LNCaP clone FGC (cell line): Measurements from ENCODE around the gene LPAR1.

ENCODE experiments used
- DNase-seq: peaks from one replicate; pipeline ENCODE4 v3.0.0-alpha.2; 2011; ENCODE audit warnings: low read depth
- H3K4me3 ChIP-seq: 2 replicates; pipeline ENCODE4 v1.5.1; 2011; ENCODE audit warnings: mild to moderate bottlenecking, low read depth, low read length, control low read depth
- CTCF ChIP-seq: IDR thresholded peaks from 2 replicates; pipeline ENCODE4 v1.5.1; 2012; ENCODE audit warnings: mild to moderate bottlenecking; ENCODE audit not compliant: control insufficient read depth, insufficient read depth; ENCODE audit errors: extremely low read depth

Gene LPAR1

GRCh38 chr9:111020594-111020993 is 17.7 kb downstream of the LPAR1 start:
- no peak for TF ChIP-seq CTCF
- DNase-seq: no peak
- H3K4me3 ChIP-seq: no peak overlapping the region

GRCh38 chr9:111016426-111017045 is 21.7 kb downstream of the LPAR1 start:
- no peak for DNase-seq
- H3K4me3 ChIP-seq: no peak overlapping the region
- no peak for TF ChIP-seq CTCF

GRCh38 chr9:111016016-111016415 is 22.3 kb downstream of the LPAR1 start:
- H3K4me3 ChIP-seq: no peak overlapping the region
- TF ChIP-seq CTCF: no peak
- no peak for DNase-seq

- H3K4me3 ChIP-seq: no peak overlapping the region
- no peak for TF ChIP-seq CTCF
- DNase-seq: no peak
Measured at GRCh38 chr9:111013707-111014106, 24.6 kb downstream of the LPAR1 start.

GRCh38 chr9:111013250-111013649 is 25.0 kb downstream of the LPAR1 start:
- no peak for TF ChIP-seq CTCF
- no peak overlapping the region for H3K4me3 ChIP-seq
- DNase-seq: no peak

- H3K4me3 ChIP-seq: no peak overlapping the region
- DNase-seq: no peak
- TF ChIP-seq CTCF: no peak
Measured at GRCh38 chr9:111008158-111009075, 29.9 kb downstream of the LPAR1 start.
